H9 (cell line): ENCODE measurements around the gene ALX4. TPM values are rescaled to one million over a fixed set of nuclear protein-coding genes. Genes with fewer than 3 reads are reported as not detected.

ENCODE experiments used
- DNase-seq: peaks from one replicate; pipeline ENCODE4 v3.0.0-alpha.2; 2017
- H2AFZ ChIP-seq: one replicate; pipeline ENCODE4 v1.6.1; 2013; ENCODE audit warnings: mild to moderate bottlenecking, low read length, control low read depth, moderate library complexity
- H2AK5ac ChIP-seq: 2 replicates; pipeline ENCODE4 v1.6.1; 2013; ENCODE audit warnings: low read length, control low read depth, mixed read lengths; ENCODE audit not compliant: insufficient read length
- H2BK120ac ChIP-seq: one replicate; pipeline ENCODE4 v1.6.1; 2013; ENCODE audit warnings: low read depth, mild to moderate bottlenecking, low read length, control low read depth, inconsistent platforms; ENCODE audit not compliant: poor library complexity, severe bottlenecking
- H2BK12ac ChIP-seq: 2 replicates; pipeline ENCODE4 v1.6.1; 2013; ENCODE audit warnings: low read length, control low read depth, mixed read lengths, low read depth; ENCODE audit not compliant: insufficient read length
- H2BK15ac ChIP-seq: 2 replicates; pipeline ENCODE4 v1.6.1; 2013; ENCODE audit warnings: low read depth, low read length, control low read depth
- H2BK20ac ChIP-seq: one replicate; pipeline ENCODE4 v1.6.1; 2013; ENCODE audit warnings: low read depth, mild to moderate bottlenecking, low read length, control low read depth, inconsistent platforms; ENCODE audit not compliant: poor library complexity, severe bottlenecking
- H2BK5ac ChIP-seq: 2 replicates; pipeline ENCODE4 v1.6.1; 2013; ENCODE audit warnings: low read length, control low read depth, mixed read lengths; ENCODE audit not compliant: insufficient read length
- H3K14ac ChIP-seq: 2 replicates; pipeline ENCODE4 v1.6.1; 2013; ENCODE audit warnings: low read length, control low read depth; ENCODE audit not compliant: insufficient read depth
- H3K18ac ChIP-seq: 2 replicates; pipeline ENCODE4 v1.6.1; 2013; ENCODE audit warnings: low read depth, mild to moderate bottlenecking, mixed read lengths, low read length, control low read depth; ENCODE audit not compliant: insufficient read length
- H3K23ac ChIP-seq: 2 replicates; pipeline ENCODE4 v1.6.1; 2013; ENCODE audit warnings: low read length, control low read depth, mixed read lengths, low read depth; ENCODE audit not compliant: insufficient read length
- H3K23me2 ChIP-seq: 2 replicates; pipeline ENCODE4 v1.6.1; 2013; ENCODE audit warnings: low read depth, mild to moderate bottlenecking, mixed read lengths, low read length, control low read depth; ENCODE audit not compliant: insufficient read length, poor library complexity, severe bottlenecking
- H3K27ac ChIP-seq: 2 replicates; pipeline ENCODE4 v1.5.1; 2013; ENCODE audit warnings: low read length, control low read depth, mixed read lengths, low read depth; ENCODE audit not compliant: insufficient read length
- H3K27me3 ChIP-seq: 2 replicates; pipeline ENCODE4 v1.6.1; 2013; ENCODE audit warnings: low read length, control low read depth, inconsistent platforms; ENCODE audit not compliant: insufficient read depth
- H3K4ac ChIP-seq: 2 replicates; pipeline ENCODE4 v1.6.1; 2013; ENCODE audit warnings: low read depth, mild to moderate bottlenecking, control low read depth, inconsistent platforms, low read length, moderate library complexity
- H3K4me1 ChIP-seq: 2 replicates; pipeline ENCODE4 v1.6.1; 2013; ENCODE audit warnings: low read length, control low read depth, inconsistent platforms; ENCODE audit not compliant: insufficient read depth
- H3K4me2 ChIP-seq: 2 replicates; pipeline ENCODE4 v1.6.1; 2013; ENCODE audit warnings: low read length, control low read depth, mixed read lengths; ENCODE audit not compliant: insufficient read length, insufficient read depth
- H3K56ac ChIP-seq: 2 replicates; pipeline ENCODE4 v1.6.1; 2013; ENCODE audit warnings: low read depth, mild to moderate bottlenecking, mixed read lengths, low read length, control low read depth; ENCODE audit not compliant: insufficient read length
- H3K79me1 ChIP-seq: 2 replicates; pipeline ENCODE4 v1.6.1; 2013; ENCODE audit warnings: low read depth, mild to moderate bottlenecking, moderate library complexity, low read length, control low read depth, inconsistent platforms; ENCODE audit not compliant: insufficient read depth, poor library complexity, severe bottlenecking
- H3K79me2 ChIP-seq: 2 replicates; pipeline ENCODE4 v1.6.1; 2013; ENCODE audit warnings: low read length, control low read depth, inconsistent platforms; ENCODE audit not compliant: insufficient read depth
- H3K9ac ChIP-seq: 2 replicates; pipeline ENCODE4 v1.6.1; 2013; ENCODE audit warnings: low read length, control low read depth, mixed read lengths; ENCODE audit not compliant: insufficient read length; ENCODE audit errors: extremely low read depth
- H3K9me3 ChIP-seq: one replicate; pipeline ENCODE4 v1.6.1; 2013; ENCODE audit warnings: low read depth, low read length, inconsistent platforms; ENCODE audit not compliant: control insufficient read depth
- H3T11ph ChIP-seq: one replicate; pipeline ENCODE4 v1.6.1; 2013; ENCODE audit warnings: mild to moderate bottlenecking, low read length, control low read depth, inconsistent platforms
- H4K20me1 ChIP-seq: one replicate; pipeline ENCODE4 v1.6.1; 2013; ENCODE audit not compliant: control insufficient read depth, insufficient read length, insufficient read depth
- H4K5ac ChIP-seq: 2 replicates; pipeline ENCODE4 v1.6.1; 2013; ENCODE audit warnings: low read depth, mild to moderate bottlenecking, mixed read lengths, low read length, control low read depth; ENCODE audit not compliant: insufficient read length
- H4K8ac ChIP-seq: replicated peaks from 2 replicates; pipeline ENCODE4 v1.6.1; 2013; ENCODE audit warnings: low read length, control low read depth, mixed read lengths, low read depth; ENCODE audit not compliant: insufficient read length
- H4K91ac ChIP-seq: 2 replicates; pipeline ENCODE4 v1.6.1; 2013; ENCODE audit warnings: low read depth, mild to moderate bottlenecking, moderate library complexity, mixed read lengths, low read length, control low read depth; ENCODE audit not compliant: insufficient read length
- H3K27ac Mint-ChIP-seq, 3 experiments: 2 replicates in 2 of 3; 3 replicates in 1 of 3; pipeline ENCODE4 v1.8.0; 2020 to 2021; ENCODE audit warnings: mixed read lengths in 3 of 3, mild to moderate bottlenecking in 1 of 3, moderate library complexity in 1 of 3
- H3K27me3 Mint-ChIP-seq: 2 replicates; pipeline ENCODE4 v1.8.0; 2021; ENCODE audit warnings: low read depth, mild to moderate bottlenecking, moderate library complexity, mixed read lengths
- H3K36me3 Mint-ChIP-seq, 3 experiments: 2 replicates in 2 of 3; 3 replicates in 1 of 3; pipeline ENCODE4 v1.8.0; 2020 to 2021; ENCODE audit warnings: low read depth in 3 of 3, mixed read lengths in 3 of 3; ENCODE audit not compliant: insufficient read depth in 1 of 3
- H3K4me1 Mint-ChIP-seq, 2 experiments: 2 replicates each; pipeline ENCODE4 v1.8.0; 2020; ENCODE audit warnings: mixed read lengths in 2 of 2
- H3K4me3 Mint-ChIP-seq, 2 experiments: 2 replicates in 1 of 2; 3 replicates in 1 of 2; pipeline ENCODE4 v1.8.0; 2020 to 2021; ENCODE audit warnings: mild to moderate bottlenecking in 2 of 2, mixed read lengths in 2 of 2, moderate library complexity in 1 of 2
- H3K9me3 Mint-ChIP-seq, 2 experiments: 2 replicates in 1 of 2; 3 replicates in 1 of 2; pipeline ENCODE4 v1.8.0; 2020; ENCODE audit warnings: mild to moderate bottlenecking in 2 of 2, mixed read lengths in 2 of 2, moderate library complexity in 1 of 2
- CTCF ChIP-seq: fragments of 200-600 bp; sonication (generic); conservative IDR thresholded peaks from 3 replicates; pipeline ENCODE4 v1.8.0; 2021; ENCODE audit warnings: antibody characterized with exemption, mild to moderate bottlenecking
- WGBS: extraction: QIAGEN DNeasy Blood & Tissue Kit; methylation state at CpG from one replicate; pipeline ENCODE4 v1.1.7; 2013; ENCODE audit warnings: missing lambda C conversion rate, low lambda C conversion rate, mixed read lengths; ENCODE audit not compliant: insufficient read length; ENCODE audit errors: extremely low coverage; 5-methylcytosine and 5-hydroxymethylcytosine counted together
- total RNA-seq: library from RNA; stranded (reverse); gene quantifications from 2 replicates; pipeline ENCODE4 v1.2.1, GENCODE V29; 2021

Gene ALX4
- total RNA-seq, 1 experiment from 2014 or later: not detected

DNA sequence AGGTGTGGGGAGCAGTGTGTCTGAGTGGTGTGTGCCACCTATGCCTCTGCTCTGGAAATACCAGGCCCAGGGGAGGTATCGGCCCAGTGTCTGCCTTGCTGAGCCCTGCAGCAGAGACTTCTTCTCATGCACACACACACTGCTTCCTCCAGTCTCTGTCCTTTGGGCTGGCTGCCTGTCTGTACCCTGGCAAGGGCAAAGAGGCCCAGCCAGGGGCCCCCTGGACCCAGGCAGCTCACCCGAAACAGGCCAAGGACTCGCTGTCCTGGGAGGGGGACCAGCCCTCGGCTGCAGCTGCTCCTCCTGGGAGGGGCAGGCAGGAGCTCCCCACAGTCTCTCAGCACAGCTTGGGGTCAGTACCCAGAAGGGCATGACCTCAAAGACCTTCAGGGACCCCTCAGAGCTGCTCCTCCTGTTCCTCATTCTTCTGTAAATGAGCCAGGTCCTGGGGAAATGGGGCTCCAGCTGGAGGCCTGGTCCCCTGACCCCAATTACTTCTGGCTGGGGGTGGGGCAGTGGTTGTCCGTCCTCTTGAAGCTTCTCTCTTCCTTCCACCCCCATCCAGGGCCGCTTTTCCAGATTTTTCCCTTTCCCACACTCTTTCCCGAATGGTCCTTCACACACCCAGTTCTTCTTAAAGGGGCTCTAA lies 24.5 kb upstream of the ALX4 start:
- no peak overlapping the region for H3K4me2 ChIP-seq
- DNase-seq: no peak
- no peak overlapping the region for H4K91ac ChIP-seq

More for the DNA sequence above, 24.5 kb upstream of the ALX4 start:
- H3K56ac ChIP-seq: no peak overlapping the region
- H2BK20ac ChIP-seq: no peak overlapping the region
- Mint-ChIP-seq H3K36me3 (no peaks in the 10 kb centered on the region), H3K27me3 (peaks cover 65% of the 10 kb centered on the region), H3K4me1 (peaks cover 16 to 39% of the 10 kb centered on the region in 2 experiments), H3K27ac (no peak overlapping the region; a peak in 1 of 7 replicates), H3K9me3 (peaks cover 0 to 3% of the 10 kb centered on the region in 2 experiments; a peak in 1 of 5 replicates), H3K4me3 (peak overlapping the region in 1 of 2 experiments; percentile 21; a peak in 2 of 5 replicates)
- no peak for TF ChIP-seq CTCF
- no peak overlapping the region for H2AFZ ChIP-seq
- H4K8ac ChIP-seq: no peak overlapping the region
- H3K23me2 ChIP-seq: no peaks in the 10 kb centered on the region
- H3K27ac ChIP-seq: no peak overlapping the region
- no peak overlapping the region for H4K5ac ChIP-seq
- no peak overlapping the region for H3K9ac ChIP-seq
- no peaks in the 10 kb centered on the region for H3K79me1 ChIP-seq
- no peaks in the 10 kb centered on the region for H4K20me1 ChIP-seq
- no peak overlapping the region for H2BK15ac ChIP-seq
- H3K27me3 ChIP-seq: peaks cover 14% of the 10 kb centered on the region; the same call in 1 of the 2 replicates
- H2BK120ac ChIP-seq: no peak overlapping the region
- no peak overlapping the region for H3T11ph ChIP-seq
- H2BK12ac ChIP-seq: no peak overlapping the region
- H3K18ac ChIP-seq: no peak overlapping the region
- whole genome bisulfite sequencing: no CpG with 5 or more reads among the region's 7 CpGs
- H3K4me1 ChIP-seq: no peaks in the 10 kb centered on the region
- no peaks in the 10 kb centered on the region for H3K79me2 ChIP-seq
- H3K9me3 ChIP-seq: no peaks in the 10 kb centered on the region
- H2AK5ac ChIP-seq: no peak overlapping the region
- no peak overlapping the region for H3K4ac ChIP-seq
- no peak overlapping the region for H3K14ac ChIP-seq
- H3K23ac ChIP-seq: no peak overlapping the region
- no peak overlapping the region for H2BK5ac ChIP-seq
